Measurements from ENCODE around the gene TGIF1.

TGIF1 gene

DNA sequence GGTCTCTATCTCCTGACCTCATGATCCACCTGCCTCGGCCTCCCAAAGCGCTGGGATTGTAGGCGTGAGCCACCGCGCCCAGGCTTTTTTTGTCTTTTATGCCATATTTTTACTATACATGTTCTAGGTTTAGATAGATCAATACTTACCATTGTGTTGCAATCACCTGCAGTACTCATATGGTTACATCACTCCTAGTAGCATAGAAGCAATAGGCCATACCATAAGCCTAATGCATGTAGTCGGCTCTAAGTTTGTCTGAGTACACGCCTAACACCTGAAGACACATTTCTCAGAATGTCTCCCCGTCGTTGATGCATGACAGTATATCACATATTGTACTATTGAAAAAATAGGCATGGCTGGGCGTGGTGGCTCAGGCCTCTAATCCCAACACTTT lies 27.1 kb upstream of the TGIF1 start:
- no peak for TF ChIP-seq CTCF (IDR thresholded peaks at IDR 0.05; ENCODE audit: low read depth, low read length)
- no peak overlapping the region for H3K4me3 ChIP-seq (ENCODE audit: low read depth, low read length)

GRCh38 chr18:3424280-3424890 lies 25.6 kb upstream of the TGIF1 start:
- no peak for TF ChIP-seq CTCF (IDR thresholded peaks at IDR 0.05; ENCODE audit: low read depth, low read length)
- H3K4me3 ChIP-seq (ENCODE audit: low read depth, low read length) = no peak overlapping the region

DNA sequence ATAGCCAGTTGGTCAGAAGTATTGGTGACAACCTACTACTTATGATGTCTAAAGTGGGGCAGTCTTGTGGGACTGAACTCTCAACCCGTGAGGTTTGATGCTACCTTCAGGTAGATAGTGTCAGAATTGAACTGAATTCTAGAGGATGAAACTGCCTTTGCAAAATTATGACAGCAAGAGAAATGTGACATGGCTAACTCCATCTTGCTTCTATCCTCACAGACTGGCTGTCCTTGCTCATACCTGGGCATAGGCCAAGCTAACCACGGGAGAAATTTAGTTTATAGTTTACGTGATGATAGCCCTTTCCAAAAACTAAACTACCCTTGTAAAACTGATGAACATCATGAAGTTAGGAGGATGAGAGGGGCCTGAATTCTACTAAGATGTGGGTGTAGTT lies 24.9 kb upstream of the TGIF1 start:
- TF ChIP-seq CTCF (IDR thresholded peaks at IDR 0.05; ENCODE audit: low read depth, low read length) = no peak
- no peak overlapping the region for H3K4me3 ChIP-seq (ENCODE audit: low read depth, low read length)

GRCh38 chr18:3425446-3425845 lies 24.5 kb upstream of the TGIF1 start:
- no peak overlapping the region for H3K4me3 ChIP-seq (ENCODE audit: low read depth, low read length)
- TF ChIP-seq CTCF (IDR thresholded peaks at IDR 0.05; ENCODE audit: low read depth, low read length) = no peak

GRCh38 chr18:3426074-3426473 lies 23.9 kb upstream of the TGIF1 start:
- TF ChIP-seq CTCF (IDR thresholded peaks at IDR 0.05; ENCODE audit: low read depth, low read length) = no peak
- H3K4me3 ChIP-seq (ENCODE audit: low read depth, low read length) = no peak overlapping the region

DNA sequence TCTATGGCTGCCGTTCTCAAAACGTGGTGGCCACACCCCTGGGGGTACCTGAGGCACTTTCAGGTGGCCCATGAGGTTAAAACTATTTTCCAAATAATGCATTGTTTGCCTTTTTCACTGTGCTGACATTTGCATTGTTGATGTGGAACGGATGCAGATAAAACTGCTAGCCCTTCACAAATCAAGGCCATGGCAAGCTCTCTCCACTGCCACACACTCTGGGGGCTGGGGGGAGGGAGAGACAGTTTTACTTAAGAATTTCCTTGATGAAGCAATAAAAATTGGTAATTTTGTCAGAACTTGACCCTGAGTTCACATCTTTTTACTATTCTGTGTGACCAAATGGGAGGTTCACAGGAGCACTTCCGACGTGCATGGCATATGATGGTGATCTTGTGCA lies 22.0 kb upstream of the TGIF1 start:
- H3K4me3 ChIP-seq (ENCODE audit: low read depth, low read length) = no peak overlapping the region
- TF ChIP-seq CTCF (IDR thresholded peaks at IDR 0.05; ENCODE audit: low read depth, low read length) = no peak

GRCh38 chr18:3429121-3429520 lies 20.9 kb upstream of the TGIF1 start:
- no peak for TF ChIP-seq CTCF (IDR thresholded peaks at IDR 0.05; ENCODE audit: low read depth, low read length)
- no peak overlapping the region for H3K4me3 ChIP-seq (ENCODE audit: low read depth, low read length)

All from WI38 (cell line).